SIG-M5 treated with dmso at 0.1 percent for 504 hours (cell line): Measurements from ENCODE around the gene RBM23.

Experiments
- DNase-seq: peaks from one replicate; lab custom pipeline; 2025; ENCODE audit not compliant: unreplicated experiment; lab: John Stamatoyannopoulos, UW

The RBM23 gene

DNA sequence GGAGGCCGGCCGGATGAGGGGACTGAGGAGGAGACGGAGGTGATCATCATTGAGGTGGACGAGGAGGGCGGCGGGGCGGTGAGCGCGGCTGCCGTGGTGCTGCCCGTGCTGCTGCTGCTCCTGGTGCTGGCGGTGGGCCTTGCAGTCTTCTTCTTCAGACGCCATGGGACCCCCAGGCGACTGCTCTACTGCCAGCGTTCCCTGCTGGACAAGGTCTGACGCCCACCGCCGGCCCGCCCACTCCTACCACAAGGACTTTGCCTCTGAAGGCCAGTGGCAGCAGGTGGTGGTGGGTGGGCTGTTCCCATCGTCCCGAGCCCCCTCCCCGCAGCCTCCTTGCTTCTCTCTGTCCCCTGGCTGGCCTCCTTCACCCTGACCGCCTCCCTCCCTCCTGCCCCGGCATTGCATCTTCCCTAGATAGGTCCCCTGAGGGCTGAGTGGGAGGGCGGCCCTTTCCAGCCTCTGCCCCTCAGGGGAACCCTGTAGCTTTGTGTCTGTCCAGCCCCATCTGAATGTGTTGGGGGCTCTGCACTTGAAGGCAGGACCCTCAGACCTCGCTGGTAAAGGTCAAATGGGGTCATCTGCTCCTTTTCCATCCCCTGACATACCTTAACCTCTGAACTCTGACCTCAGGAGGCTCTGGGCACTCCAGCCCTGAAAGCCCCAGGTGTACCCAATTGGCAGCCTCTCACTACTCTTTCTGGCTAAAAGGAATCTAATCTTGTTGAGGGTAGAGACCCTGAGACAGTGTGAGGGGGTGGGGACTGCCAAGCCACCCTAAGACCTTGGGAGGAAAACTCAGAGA is 72.9 kb downstream of the RBM23 start:
- no peak for DNase-seq

- DNase-seq, result no peak
These were observed 73.9 kb downstream of the RBM23 start for GRCh38 chr14:22845103-22845394.

DNA sequence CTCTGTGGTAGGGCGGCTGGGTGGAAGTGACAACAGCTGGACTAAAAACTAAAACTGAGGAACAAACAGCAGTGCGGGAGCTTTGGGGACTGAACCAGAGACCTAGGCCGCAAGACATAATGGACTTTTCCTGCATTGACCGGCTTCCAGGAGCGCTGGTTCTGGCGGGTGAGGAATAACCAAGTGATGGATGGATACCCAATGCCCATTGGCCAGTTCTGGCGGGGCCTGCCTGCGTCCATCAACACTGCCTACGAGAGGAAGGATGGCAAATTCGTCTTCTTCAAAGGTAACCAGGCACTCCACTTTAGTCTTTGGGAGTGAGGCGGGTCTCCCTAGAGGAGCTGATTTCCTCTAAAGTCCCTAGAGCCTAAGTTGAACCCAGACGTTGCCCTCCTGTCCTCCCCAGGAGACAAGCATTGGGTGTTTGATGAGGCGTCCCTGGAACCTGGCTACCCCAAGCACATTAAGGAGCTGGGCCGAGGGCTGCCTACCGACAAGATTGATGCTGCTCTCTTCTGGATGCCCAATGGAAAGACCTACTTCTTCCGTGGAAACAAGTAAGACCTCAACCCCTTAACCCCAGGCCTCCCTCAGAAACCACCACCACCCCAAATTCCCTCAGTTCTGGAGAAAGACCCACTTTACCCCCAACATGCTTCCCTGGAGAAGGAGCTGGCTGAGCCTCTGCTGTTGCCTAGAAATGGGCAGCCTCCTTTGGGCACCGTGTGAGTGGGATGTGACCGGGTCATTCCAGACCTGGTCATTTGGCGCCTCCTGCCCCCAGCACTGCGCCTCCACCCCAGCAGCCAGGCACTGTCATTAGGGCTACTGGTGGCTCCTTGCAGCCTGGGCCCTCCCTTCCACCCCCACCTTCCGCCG is 74.5 kb downstream of the RBM23 start:
- DNase-seq, result no peak
